K562 (cell line): ENCODE results near the gene MUC5AC. TPM values are rescaled to one million over a fixed set of nuclear protein-coding genes. Genes with fewer than 3 reads are reported as not detected.

Experiments used
- CCAR2 ChIP-seq: fragments of 200-400 bp; formaldehyde crosslinking; IDR thresholded peaks from 2 replicates; pipeline ENCODE4 v1.6.1; 2017; ENCODE audit warnings: mild to moderate bottlenecking, low read depth, low read length
- MGA ChIP-seq: fragments of 450-650 bp; IDR thresholded peaks from 2 replicates; pipeline ENCODE4 v1.6.1; 2016; ENCODE audit warnings: mild to moderate bottlenecking, moderate library complexity
- NFE2L1 ChIP-seq: fragments of 450-650 bp; IDR thresholded peaks from 2 replicates; pipeline ENCODE4 v1.6.1; 2016; ENCODE audit warnings: missing genetic modification characterization, low read depth, mild to moderate bottlenecking, missing compliant biosample characterization, moderate library complexity, borderline replicate concordance
- PPARD ChIP-seq: fragments of 250-450 bp; sonication (Bioruptor Pico); IDR thresholded peaks from 2 replicates; pipeline ENCODE4 v1.8.0; 2022; ENCODE audit warnings: inconsistent platforms, mild to moderate bottlenecking, moderate library complexity
- ZNF280A ChIP-seq: fragments of 450-650 bp; IDR thresholded peaks from 2 replicates; pipeline ENCODE4 v1.6.1; 2018; ENCODE audit warnings: mild to moderate bottlenecking, low read depth; ENCODE audit not compliant: partially characterized antibody
- polyA plus RNA-seq, 8 experiments: library from polyadenylated mRNA; depleted of rRNA in 4 of 8; stranded (reverse) in 5 of 8; unstranded in 3 of 8; fragments of >200 nt; fragmentation: Nextera tagmentation in 2 of 8; fragmentation: Illumina TruSeq in 1 of 8; extraction: Ambion mirVana in 2 of 8; extraction: Trizol in 1 of 8; gene quantifications; 2 replicates each; pipeline versions ENCODE4 v1.2.1 to v1.2.3, GENCODE V29; 2011 to 2014; ENCODE audit warnings: inconsistent platforms in 1 of 8, missing spikeins in 1 of 8
- total RNA-seq, 7 experiments: library from RNA; depleted of rRNA in 6 of 7; stranded (reverse); fragments of >200 nt in 6 of 7; fragmentation: Illumina TruSeq in 2 of 7; extraction: Trizol in 2 of 7; gene quantifications; 2 replicates each; pipeline versions ENCODE4 v1.2.1 to v1.2.3, GENCODE V29; 2011 to 2021; ENCODE audit warnings: low replicate concordance in 1 of 7

MUC5AC gene
- total and polyA plus RNA-seq, 9 of the 15 experiments (the other 6 are each of a cell fraction or from before 2014, with no cell fraction given): not detected

GRCh38 chr11:1177771-1178090 lies 20.0 kb downstream of the MUC5AC start (continued):
- TF ChIP-seq ZNF280A: no peak
- no peak for TF ChIP-seq CCAR2
- TF ChIP-seq PPARD (CRISPR knock-in tag): no peak
- no peak for TF ChIP-seq MGA
- TF ChIP-seq NFE2L1: no peak
